GM12872 (cell line): ENCODE data around the gene ZDHHC23.

Experiments used
- CTCF ChIP-seq: IDR thresholded peaks from 3 replicates; pipeline ENCODE4 v1.5.1; 2011; ENCODE audit warnings: low read depth, mild to moderate bottlenecking, low read length, moderate library complexity; ENCODE audit not compliant: insufficient read depth

Gene ZDHHC23

GRCh38 chr3:113927556-113927955, 20.3 kb upstream of the ZDHHC23 start:
- TF ChIP-seq CTCF, result no peak

- TF ChIP-seq CTCF, result no peak
Observed at GRCh38 chr3:113946831-113947230, 982 bp upstream of the ZDHHC23 start.

DNA sequence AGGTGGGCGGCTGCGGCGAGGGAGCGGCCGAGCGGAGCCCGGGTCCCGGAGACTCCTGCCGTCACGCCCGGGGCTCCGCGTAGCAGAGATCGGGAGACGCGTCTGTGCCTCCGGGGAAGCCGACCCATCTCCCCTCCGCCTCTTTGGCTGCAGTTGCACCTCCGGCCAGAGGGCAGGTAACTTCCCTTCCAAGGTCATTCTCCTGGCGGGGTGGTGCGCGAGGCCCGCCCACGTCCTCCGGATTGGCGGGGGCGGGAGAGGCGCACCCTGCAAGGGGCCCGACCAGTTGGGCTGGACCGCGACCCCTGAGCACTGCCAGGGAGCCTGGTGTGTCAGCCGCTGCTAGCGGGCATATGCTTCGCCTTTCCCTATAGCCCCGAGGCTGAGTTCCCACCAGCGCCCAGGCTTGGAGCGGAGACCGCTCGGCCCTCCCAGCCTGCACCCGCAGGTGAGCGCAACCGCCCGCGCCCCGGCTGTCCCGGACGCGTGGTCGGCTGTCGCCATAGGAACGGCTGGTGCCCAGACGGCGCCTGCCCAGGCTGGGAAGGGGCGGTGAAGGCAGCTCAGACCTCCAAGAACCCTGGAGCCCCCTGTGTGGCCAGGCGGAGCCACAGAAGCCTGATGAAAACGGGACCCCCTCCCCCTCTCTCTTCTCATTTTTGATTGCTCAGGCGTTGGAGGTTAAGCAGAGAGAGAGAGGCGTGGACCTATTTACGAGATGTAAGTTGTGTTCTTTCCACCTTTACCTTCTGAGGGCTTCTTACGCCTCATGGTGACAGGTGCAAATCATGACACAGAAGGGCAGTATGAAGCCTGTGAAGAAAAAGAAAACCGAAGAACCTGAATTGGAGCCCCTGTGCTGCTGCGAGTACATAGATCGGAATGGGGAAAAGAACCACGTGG, 453 bp downstream of the ZDHHC23 start:
- 0 out of 3 replicates have a peak, but pooled peaks have one; percentile 4 for TF ChIP-seq CTCF

DNA sequence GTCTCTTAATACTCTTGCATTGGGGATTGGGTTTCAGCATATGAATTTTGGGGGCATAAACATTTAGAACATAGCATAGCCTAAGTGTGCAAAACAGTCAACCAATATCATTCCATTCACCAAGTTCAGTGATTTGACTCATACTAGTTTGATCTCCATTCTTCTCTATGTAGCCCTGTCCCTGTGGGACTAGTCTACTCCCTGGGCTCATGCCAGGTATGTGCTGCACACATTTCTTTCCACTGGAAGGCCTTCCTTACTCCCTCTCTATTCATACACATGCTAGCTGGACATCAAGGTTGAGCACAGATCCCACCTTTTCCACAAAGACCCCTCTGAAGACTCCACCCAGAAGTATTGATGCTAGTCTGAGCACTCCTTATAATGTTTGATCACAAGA, 5.1 kb downstream of the ZDHHC23 start:
- no peak for TF ChIP-seq CTCF

- no peak for TF ChIP-seq CTCF
Observed at GRCh38 chr3:113953677-113954076, 5.9 kb downstream of the ZDHHC23 start.

- TF ChIP-seq CTCF, result no peak
Observed at GRCh38 chr3:113954091-113954685, 6.4 kb downstream of the ZDHHC23 start.

- TF ChIP-seq CTCF, result no peak
Observed at GRCh38 chr3:113963879-113964278, 16.1 kb downstream of the ZDHHC23 start.
